Measurements from ENCODE around the gene SIPA1L3. TPM values are rescaled to one million over a fixed set of nuclear protein-coding genes. Genes with fewer than 3 reads are reported as not detected.
A peak's percentile ranks its signal among the peaks of the same experiment; 100 is the strongest.

The SIPA1L3 gene
- total and polyA plus RNA-seq, 2 of the 13 experiments (the other 11 are each of a cell fraction or from before 2014, with no cell fraction given), result 5.5 to 7.7 TPM

DNA sequence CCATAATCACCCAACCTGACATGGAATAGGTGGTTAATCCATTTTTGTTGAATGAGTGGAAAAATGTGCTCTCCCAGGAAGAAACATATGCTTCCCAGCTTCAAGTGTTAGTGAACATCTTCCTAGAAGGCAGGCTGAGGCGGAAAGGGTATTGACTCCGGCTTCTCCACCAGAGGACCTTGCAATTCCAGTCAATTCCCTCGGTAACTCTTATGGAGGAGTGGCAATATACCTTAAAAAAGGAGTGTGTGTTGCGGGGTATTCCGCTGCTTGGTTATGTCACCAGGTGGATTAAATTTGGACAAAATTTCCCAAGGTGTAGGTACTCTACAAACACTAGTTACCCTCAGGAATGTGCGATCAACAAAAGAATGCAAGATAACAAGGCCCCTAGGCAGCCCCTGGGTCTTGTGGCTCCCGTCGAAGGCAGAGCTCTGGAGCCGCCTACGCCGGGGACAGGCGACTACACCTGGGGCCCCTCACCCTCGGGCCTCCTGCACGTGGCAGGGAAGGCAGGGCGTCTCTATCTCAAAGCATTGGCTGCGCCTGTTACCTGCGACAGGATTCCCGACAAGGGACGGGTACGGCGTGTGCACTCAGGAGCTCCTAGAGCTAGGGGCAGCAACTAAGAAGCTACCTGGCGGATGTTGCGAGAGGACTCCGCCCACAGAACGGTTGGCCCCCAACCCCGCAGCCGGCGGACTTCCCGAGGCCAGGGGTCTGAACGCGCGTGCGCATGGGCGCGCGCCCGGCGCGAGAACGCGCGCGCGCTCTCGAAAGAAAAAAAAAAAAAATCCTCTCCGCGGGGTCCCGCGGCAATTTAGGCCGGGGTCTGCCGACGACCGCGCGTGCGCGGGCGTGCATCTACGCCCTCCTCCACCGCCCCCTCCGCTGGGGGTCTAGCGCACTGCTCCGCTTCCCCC is 801 bp upstream of the SIPA1L3 start, which contains the start of gene WDR87 (continued):
- TF ChIP-seq, protein P1, sequence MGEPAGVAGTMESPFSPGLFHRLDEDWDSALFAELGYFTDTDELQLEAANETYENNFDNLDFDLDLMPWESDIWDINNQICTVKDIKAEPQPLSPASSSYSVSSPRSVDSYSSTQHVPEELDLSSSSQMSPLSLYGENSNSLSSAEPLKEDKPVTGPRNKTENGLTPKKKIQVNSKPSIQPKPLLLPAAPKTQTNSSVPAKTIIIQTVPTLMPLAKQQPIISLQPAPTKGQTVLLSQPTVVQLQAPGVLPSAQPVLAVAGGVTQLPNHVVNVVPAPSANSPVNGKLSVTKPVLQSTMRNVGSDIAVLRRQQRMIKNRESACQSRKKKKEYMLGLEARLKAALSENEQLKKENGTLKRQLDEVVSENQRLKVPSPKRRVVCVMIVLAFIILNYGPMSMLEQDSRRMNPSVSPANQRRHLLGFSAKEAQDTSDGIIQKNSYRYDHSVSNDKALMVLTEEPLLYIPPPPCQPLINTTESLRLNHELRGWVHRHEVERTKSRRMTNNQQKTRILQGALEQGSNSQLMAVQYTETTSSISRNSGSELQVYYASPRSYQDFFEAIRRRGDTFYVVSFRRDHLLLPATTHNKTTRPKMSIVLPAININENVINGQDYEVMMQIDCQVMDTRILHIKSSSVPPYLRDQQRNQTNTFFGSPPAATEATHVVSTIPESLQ (CRISPR knock-in tag; conservative IDR thresholded peaks at IDR 0.05), result 0 out of 2 replicates have a peak, but pooled peaks have one; percentile 31
- no peak for TF ChIP-seq FOSL1 (CRISPR knock-in tag; IDR thresholded peaks at IDR 0.05; ENCODE audit: borderline replicate concordance)
- TF ChIP-seq FOSL2 (CRISPR knock-in tag; IDR thresholded peaks at IDR 0.05), result 0 out of 2 replicates have a peak, but pooled peaks have one; percentile 6
- TF ChIP-seq, protein P2, sequence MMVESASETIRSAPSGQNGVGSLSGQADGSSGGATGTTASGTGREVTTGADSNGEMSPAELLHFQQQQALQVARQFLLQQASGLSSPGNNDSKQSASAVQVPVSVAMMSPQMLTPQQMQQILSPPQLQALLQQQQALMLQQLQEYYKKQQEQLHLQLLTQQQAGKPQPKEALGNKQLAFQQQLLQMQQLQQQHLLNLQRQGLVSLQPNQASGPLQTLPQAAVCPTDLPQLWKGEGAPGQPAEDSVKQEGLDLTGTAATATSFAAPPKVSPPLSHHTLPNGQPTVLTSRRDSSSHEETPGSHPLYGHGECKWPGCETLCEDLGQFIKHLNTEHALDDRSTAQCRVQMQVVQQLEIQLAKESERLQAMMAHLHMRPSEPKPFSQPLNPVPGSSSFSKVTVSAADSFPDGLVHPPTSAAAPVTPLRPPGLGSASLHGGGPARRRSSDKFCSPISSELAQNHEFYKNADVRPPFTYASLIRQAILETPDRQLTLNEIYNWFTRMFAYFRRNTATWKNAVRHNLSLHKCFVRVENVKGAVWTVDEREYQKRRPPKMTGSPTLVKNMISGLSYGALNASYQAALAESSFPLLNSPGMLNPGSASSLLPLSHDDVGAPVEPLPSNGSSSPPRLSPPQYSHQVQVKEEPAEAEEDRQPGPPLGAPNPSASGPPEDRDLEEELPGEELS (CRISPR knock-in tag; IDR thresholded peaks at IDR 0.05), result 0 out of 2 replicates have a peak, but pooled peaks have one; percentile 34
- peak; percentile 12; the same call in 1 of the 2 replicates for TF ChIP-seq NCOR1 (IDR thresholded peaks at IDR 0.05; ENCODE audit: borderline replicate concordance, low read length)
- TF ChIP-seq, protein P3, sequence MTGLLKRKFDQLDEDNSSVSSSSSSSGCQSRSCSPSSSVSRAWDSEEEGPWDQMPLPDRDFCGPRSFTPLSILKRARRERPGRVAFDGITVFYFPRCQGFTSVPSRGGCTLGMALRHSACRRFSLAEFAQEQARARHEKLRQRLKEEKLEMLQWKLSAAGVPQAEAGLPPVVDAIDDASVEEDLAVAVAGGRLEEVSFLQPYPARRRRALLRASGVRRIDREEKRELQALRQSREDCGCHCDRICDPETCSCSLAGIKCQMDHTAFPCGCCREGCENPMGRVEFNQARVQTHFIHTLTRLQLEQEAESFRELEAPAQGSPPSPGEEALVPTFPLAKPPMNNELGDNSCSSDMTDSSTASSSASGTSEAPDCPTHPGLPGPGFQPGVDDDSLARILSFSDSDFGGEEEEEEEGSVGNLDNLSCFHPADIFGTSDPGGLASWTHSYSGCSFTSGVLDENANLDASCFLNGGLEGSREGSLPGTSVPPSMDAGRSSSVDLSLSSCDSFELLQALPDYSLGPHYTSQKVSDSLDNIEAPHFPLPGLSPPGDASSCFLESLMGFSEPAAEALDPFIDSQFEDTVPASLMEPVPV (CRISPR knock-in tag; IDR thresholded peaks at IDR 0.05), result 0 out of 2 replicates have a peak, but pooled peaks have one; percentile 33
- peak; percentile 62; the same call in 1 of the 2 replicates for TF ChIP-seq ZNF768 (CRISPR knock-in tag; IDR thresholded peaks at IDR 0.05)
- TF ChIP-seq KLF15 (CRISPR knock-in tag; IDR thresholded peaks at IDR 0.05; ENCODE audit: borderline replicate concordance), result peak; percentile 11; the same call in 1 of the 2 replicates
- peak; percentile 63; the same call in 1 of the 2 replicates for TF ChIP-seq GPN1 (CRISPR knock-in tag; IDR thresholded peaks at IDR 0.05; ENCODE audit: borderline replicate concordance)
- TF ChIP-seq, protein P4, sequence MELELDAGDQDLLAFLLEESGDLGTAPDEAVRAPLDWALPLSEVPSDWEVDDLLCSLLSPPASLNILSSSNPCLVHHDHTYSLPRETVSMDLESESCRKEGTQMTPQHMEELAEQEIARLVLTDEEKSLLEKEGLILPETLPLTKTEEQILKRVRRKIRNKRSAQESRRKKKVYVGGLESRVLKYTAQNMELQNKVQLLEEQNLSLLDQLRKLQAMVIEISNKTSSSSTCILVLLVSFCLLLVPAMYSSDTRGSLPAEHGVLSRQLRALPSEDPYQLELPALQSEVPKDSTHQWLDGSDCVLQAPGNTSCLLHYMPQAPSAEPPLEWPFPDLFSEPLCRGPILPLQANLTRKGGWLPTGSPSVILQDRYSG (CRISPR knock-in tag; IDR thresholded peaks at IDR 0.05), result 0 out of 2 replicates have a peak, but pooled peaks have one; percentile 45
- no peak for TF ChIP-seq DR1 (CRISPR knock-in tag; IDR thresholded peaks at IDR 0.05)
- TF ChIP-seq NKX3-1 (CRISPR knock-in tag; IDR thresholded peaks at IDR 0.05), result peak; percentile 24
- TF ChIP-seq, protein P5, sequence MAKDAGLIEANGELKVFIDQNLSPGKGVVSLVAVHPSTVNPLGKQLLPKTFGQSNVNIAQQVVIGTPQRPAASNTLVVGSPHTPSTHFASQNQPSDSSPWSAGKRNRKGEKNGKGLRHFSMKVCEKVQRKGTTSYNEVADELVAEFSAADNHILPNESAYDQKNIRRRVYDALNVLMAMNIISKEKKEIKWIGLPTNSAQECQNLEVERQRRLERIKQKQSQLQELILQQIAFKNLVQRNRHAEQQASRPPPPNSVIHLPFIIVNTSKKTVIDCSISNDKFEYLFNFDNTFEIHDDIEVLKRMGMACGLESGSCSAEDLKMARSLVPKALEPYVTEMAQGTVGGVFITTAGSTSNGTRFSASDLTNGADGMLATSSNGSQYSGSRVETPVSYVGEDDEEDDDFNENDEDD (CRISPR knock-in tag; IDR thresholded peaks at IDR 0.05; ENCODE audit: borderline replicate concordance), result peak; percentile 19; the same call in 1 of the 2 replicates
- no peak for TF ChIP-seq FOXO1 (CRISPR knock-in tag; IDR thresholded peaks at IDR 0.05)
- TF ChIP-seq IRF2 (CRISPR knock-in tag; IDR thresholded peaks at IDR 0.05), result no peak
- TF ChIP-seq, protein P6, sequence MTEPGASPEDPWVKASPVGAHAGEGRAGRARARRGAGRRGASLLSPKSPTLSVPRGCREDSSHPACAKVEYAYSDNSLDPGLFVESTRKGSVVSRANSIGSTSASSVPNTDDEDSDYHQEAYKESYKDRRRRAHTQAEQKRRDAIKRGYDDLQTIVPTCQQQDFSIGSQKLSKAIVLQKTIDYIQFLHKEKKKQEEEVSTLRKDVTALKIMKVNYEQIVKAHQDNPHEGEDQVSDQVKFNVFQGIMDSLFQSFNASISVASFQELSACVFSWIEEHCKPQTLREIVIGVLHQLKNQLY (CRISPR knock-in tag; IDR thresholded peaks at IDR 0.05), result 0 out of 2 replicates have a peak, but pooled peaks have one; percentile 25
- TF ChIP-seq ZNF782 (CRISPR knock-in tag; IDR thresholded peaks at IDR 0.05; ENCODE audit: borderline replicate concordance), result no peak
- TF ChIP-seq PITX1 (CRISPR knock-in tag; IDR thresholded peaks at IDR 0.05), result no peak; the same call in 1 of the 2 replicates
- TF ChIP-seq CCDC6 (CRISPR knock-in tag; IDR thresholded peaks at IDR 0.05), result peak; percentile 8; the same call in 1 of the 2 replicates
